Hindlimb muscle (tissue), 1 donor: Measurements from ENCODE around the gene TBC1D1. TPM values are rescaled to one million over a fixed set of nuclear protein-coding genes. Genes with fewer than 3 reads are reported as not detected.

Experiments
- DNase-seq: peaks from one replicate; pipeline ENCODE4 v3.0.0-alpha.2; 2013
- polyA plus RNA-seq: library from polyadenylated mRNA; unstranded; fragments of 120-200 nt; gene quantifications from one replicate; pipeline ENCODE4 v1.2.1, GENCODE V29; 2013; ENCODE audit not compliant: insufficient read length

TBC1D1 gene, protein sequence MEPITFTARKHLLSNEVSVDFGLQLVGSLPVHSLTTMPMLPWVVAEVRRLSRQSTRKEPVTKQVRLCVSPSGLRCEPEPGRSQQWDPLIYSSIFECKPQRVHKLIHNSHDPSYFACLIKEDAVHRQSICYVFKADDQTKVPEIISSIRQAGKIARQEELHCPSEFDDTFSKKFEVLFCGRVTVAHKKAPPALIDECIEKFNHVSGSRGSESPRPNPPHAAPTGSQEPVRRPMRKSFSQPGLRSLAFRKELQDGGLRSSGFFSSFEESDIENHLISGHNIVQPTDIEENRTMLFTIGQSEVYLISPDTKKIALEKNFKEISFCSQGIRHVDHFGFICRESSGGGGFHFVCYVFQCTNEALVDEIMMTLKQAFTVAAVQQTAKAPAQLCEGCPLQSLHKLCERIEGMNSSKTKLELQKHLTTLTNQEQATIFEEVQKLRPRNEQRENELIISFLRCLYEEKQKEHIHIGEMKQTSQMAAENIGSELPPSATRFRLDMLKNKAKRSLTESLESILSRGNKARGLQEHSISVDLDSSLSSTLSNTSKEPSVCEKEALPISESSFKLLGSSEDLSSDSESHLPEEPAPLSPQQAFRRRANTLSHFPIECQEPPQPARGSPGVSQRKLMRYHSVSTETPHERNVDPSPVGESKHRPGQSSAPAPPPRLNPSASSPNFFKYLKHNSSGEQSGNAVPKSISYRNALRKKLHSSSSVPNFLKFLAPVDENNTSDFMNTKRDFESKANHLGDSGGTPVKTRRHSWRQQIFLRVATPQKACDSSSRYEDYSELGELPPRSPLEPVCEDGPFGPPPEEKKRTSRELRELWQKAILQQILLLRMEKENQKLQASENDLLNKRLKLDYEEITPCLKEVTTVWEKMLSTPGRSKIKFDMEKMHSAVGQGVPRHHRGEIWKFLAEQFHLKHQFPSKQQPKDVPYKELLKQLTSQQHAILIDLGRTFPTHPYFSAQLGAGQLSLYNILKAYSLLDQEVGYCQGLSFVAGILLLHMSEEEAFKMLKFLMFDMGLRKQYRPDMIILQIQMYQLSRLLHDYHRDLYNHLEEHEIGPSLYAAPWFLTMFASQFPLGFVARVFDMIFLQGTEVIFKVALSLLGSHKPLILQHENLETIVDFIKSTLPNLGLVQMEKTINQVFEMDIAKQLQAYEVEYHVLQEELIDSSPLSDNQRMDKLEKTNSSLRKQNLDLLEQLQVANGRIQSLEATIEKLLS (N-terminal part only)
- polyA plus RNA-seq = 51.4 TPM

DNA sequence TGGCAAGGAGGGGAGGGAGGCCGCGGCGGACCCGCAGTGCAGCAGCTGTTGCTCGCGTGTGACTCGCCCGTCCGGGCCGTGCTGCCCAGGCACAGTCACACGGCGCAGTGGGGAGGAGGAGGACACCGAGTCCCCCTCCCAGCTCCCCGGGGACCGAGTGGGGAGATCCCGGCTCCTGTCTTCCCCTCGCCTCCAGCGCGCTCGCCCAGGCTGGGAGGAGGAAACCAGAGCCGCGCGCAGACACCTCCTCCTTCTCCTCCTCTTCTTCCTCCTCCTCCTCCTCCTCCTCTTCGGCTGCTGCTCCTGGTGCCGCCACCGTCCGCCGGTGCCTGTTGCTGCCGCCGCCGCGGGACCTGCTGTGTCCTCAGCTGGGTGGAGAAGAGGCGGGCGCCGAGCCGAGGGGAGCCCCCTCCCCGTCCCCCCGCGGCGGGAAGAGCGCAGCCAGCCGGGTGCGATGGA, at the start of gene TBC1D1:
TBC1D1 (plus strand) TSS at position 284 of the 459 bp plus-strand sequence. CDS start 11,012 bp downstream, outside the sequence.
- peak; percentile 23 for DNase-seq

DNA sequence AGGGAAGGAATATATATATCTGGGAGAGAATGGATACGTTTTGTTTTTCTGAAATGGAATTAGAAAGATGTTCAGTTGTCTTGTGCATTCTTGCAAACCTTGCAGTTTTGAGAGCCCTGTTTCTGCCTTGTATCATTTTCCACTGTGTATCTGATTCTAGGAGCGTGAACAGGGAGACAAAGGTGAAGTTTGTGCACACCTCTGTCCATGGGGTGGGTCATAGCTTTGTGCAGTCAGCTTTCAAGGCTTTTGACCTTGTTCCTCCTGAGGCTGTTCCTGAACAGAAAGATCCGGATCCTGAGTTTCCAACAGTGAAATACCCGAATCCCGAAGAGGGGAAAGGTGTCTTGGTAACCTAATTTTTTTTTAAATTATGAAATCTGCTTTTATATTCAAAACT, 46.7 kb upstream of the TBC1D1 start:
- DNase-seq = no peak

GRCh38 chr4:37845201-37845600, 45.7 kb upstream of the TBC1D1 start:
- no peak for DNase-seq

DNA sequence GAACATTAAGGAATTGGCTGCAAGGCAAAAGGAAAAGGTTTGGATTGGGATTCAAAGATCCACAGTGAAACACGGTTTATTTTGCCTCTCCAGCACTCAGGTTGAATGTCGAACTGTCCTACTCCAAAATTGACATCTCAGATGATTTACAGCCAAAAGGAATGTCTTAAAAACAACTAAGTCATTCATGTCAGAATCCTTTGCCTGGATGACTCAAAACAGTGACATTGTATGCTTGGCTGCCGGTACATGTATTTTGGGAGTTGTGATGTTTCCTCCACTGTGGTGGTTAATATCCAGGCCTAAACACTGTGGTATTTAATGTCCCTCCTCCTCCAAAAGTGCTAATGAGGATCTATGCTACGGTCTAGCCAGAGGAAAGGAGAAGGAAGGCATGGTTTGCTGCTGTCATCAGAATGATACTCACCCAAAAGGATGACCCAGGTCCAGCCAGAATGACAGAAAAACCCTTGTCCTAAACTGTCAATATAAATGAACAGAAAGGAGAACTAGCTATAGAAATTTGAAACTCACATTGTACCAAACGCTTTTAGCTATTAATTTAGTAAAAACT, 43.5 kb upstream of the TBC1D1 start:
- no peak for DNase-seq

DNA sequence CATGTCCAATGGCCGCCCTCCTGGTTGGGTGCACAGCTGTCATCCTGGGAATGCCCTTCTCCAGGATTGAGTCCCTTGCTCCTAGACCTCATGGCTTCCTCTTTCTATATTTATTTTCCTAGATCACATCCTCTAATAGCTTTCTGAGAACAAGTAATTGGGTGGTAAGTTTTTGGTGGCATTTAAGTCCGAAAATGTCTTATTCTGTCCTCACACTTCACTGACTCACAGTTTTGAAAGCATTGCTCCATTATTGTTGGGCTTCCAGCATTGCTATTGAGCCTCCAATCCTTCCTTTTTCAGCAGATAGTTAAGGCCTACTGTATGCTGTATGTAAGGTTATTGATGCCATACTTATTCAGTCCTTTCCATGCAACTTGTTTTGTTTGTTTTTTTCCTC, 38.5 kb upstream of the TBC1D1 start:
- no peak for DNase-seq

DNA sequence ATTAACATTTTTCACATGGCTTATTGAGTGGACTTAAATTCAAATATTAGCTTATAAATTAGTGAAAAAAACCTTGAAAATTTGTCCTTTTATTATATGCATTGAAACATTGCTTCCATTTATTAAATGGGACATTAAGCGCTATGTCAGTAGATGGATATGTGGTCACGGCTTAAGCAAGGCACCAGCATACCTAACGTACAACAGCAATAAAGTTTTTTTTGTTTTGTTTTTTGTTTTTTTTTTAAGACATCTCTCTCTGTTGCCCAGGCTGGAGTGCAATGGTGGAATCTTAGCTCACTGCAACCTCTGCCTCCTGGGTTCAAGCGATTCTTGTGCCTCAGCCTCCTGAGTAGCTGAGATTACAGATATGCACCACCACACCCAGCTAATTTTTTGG, 32.8 kb upstream of the TBC1D1 start:
- DNase-seq = no peak

DNA sequence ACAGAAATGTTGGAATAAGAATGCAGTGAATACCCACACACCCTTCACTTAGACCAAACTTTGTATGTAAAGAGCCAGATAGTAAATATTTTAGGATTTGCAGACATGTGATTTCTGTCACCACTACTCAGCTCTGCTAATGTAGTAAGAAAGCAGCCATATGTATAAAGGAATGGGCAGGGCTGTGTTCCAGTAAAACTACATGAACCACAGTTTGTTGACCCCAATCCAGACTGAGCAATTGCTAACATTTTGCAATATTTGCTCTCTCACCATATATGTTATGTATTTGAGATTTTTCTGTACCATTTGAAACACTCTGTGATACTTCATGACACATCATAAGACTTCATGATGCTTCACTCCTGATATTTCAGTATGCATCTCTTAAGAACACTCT, 32.0 kb upstream of the TBC1D1 start:
- DNase-seq = no peak

DNA sequence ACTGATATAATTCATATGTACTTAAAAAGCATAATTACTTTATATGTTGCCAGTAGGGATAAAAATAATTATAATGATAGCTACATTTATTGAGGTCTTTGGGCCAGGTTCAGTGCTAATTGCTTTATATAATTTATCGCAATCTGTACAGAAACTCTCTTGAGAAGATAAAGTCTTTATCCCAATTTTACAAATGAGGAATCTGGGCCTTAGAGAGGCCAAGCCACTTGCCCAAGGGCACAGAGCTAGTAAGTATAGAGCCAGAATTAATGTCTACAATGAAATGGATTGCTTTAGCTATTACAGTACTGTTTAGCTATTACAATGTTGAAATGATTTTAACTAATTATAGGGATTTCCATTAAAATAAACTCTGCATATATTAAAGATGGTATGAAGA, 30.6 kb upstream of the TBC1D1 start:
- DNase-seq = no peak

DNA sequence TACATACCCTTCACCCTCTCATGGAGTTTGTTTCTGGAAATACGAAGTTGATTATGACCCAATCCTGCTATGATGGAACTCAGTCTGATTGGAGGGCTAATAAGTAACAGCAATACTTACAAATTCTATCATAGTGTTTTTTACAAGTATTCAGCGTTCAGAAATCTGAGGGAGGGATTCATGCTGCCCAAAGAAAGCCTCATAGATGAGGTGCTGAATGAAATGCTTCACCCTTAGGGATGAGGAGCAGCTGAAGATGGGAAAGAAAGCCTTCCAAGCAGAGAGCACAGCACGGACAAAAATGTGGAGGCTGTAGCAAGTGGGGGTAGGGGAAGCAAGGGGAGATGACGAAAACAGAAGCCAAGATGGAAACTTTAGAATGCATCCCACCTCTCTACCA, 27.9 kb upstream of the TBC1D1 start:
- DNase-seq = no peak

GRCh38 chr4:37864786-37865185, 26.1 kb upstream of the TBC1D1 start:
- no peak for DNase-seq

GRCh38 chr4:37865450-37865849, 25.4 kb upstream of the TBC1D1 start:
- DNase-seq = no peak

DNA sequence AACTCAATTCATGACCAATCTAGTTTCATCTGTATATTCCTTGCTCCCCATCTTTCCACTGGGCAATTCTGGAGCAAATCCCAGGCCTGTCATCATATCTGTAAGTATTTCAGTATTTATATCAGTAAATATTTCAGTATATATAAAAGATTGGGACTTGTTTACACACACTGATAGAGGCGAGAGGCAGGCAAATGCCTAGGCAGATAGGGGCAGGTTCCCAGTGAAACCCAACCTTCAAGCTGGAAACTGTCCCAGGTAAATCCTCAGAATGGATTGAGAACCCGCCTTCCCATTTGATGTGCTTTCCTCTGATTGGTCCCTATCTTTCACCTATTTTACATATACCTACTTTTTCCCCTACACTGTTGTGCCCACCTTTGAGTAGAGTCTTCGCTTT, 23.8 kb upstream of the TBC1D1 start:
- DNase-seq = no peak

DNA sequence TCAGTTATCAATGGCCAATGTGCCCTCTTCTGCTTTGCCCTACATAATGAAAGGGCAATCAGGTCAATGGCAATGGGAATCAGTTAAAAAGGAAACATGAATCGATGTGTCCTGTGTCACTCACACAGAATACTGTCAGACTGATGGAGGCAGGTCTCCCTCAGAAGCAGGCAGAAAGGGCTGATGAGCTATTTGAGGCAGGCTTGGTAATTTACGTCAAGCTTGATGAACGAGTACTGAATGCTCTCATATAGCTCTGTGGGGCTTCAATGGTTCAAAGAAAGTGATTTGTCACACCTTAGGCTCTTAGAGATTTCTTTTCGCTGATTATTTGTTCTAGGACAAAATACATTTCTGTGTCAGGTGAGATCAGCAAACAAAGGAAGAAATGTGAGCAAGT, 22.6 kb upstream of the TBC1D1 start:
- DNase-seq = no peak

DNA sequence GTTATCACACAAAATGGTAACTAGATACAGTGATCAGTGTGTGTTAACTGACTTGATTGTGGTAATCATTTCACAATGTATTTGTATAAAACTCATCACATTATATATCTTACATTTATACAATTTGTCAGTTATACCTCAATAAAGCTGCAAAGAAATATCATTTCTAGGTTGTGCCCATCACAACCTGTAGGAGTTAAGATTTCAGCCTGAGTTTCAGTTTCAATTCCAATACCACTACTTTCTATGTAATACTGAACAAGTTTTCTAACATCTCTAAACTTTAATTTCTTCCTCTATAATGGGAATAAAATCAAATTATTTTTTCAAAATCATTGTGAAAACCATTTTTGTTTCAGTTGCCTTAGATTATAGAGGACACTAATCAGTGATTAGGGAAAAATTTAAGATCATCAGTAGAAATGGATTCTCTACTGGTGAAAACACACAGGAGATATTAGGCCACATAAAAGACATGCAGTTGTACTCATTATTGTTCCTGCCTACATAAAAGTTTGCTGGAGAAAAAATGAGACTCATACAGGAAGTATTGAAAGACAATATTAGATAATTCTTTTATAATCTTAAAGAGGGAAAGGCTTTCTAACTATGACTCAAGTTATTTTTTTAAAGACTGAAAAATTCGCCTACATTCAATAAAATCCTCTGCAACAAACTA, 18.4 kb upstream of the TBC1D1 start:
- no peak for DNase-seq

GRCh38 chr4:37873386-37873785, 17.5 kb upstream of the TBC1D1 start:
- DNase-seq = no peak

- DNase-seq = no peak
Observed at GRCh38 chr4:37876156-37876555, 14.7 kb upstream of the TBC1D1 start.

- DNase-seq = no peak
Observed at GRCh38 chr4:37879365-37879764, 11.5 kb upstream of the TBC1D1 start.

DNA sequence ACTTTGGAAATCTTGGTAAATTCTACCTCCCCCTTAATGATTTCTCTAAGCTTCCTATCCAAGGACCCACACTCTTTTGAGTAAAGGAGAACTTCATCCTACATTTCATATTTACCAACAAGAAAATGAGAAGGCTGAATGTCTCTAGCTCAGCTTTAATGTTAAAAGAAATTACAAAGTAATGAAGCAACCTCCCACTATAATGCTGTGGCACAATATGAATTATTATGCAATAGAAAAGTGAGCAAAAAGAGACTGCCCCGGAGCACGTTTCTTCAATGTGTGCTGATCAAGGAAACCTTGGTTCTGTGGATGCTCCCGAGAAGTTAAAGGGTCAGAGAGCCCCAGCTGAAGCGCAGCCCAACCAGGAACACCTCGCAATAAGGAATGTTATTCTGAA, 9.1 kb upstream of the TBC1D1 start:
- no peak for DNase-seq

DNA sequence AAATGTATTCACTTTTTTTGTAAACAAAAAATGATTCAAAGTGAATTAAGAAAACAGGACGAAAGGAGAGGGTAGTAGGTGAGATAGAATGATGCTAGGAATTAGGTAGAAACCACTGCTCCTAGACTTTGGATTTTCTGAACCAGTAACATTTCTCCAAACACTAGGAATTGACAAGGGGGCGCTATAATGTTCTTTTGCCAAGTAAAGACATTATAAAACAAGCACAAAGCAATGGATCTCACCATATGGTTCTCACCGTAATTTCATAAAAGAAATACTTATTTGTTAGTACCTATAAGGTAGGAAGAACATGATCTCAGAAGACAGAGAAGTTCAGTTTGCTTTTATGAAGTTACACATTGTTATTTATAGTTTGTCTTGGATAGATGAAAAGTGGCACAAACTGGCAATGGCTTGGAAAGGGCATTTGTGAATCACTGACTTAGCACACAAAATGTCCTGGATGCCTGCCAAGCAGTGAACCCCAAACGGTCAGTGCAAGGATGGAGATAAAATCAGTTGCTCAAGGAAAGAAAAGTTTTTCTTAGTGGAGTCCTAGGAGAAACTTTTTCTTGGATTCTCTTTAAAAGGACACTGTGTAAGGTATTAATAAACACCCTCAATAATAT, 8.1 kb upstream of the TBC1D1 start:
- no peak for DNase-seq

- no peak for DNase-seq
Observed at GRCh38 chr4:37884855-37885487, 5.9 kb upstream of the TBC1D1 start.

DNA sequence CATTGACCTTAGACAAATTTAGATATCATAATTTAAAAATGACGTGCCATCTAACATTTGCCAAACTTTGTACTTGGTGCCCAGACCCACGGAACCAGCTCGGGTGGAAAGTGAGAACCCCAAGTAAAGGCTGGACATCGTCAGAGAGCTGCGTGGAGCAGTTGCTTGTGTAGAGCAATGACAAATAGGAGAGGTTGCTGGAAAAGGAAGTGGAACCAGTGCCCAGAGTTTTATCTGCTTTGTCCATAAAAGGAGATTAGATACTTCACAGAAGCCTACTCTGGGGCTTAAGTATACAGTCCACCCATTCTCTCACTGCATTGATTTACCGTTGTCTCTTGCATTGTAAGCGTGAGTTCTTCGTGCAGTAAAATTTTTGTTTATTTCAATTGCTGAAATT, 5.4 kb upstream of the TBC1D1 start:
- DNase-seq = no peak
